Upper lobe of left lung (tissue), 6 donors: ENCODE data around the gene THOC6. TPM values are rescaled to one million over a fixed set of nuclear protein-coding genes. Genes with fewer than 3 reads are reported as not detected.
"Not testable (repeated sequence)": the region's sequence is repeated elsewhere in the genome, so short reads cannot be mapped to it uniquely, and the experiment has no call there.

Experiments
- ATAC-seq, 2 donors: fragments of 200-7000 bp; cut with Tn5 transposase; one replicate each; pipeline ENCODE4 v1.9.1; 2022; ENCODE audit warnings: mild to moderate bottlenecking in 2 of 2, moderate library complexity in 2 of 2; ENCODE audit not compliant: low FRiP score in 2 of 2
- DNase-seq, 2 donors: peaks; one replicate each; pipeline ENCODE4 v3.0.0-alpha.2; 2019 to 2020
- H3K27ac ChIP-seq, 4 donors: fragments of 200-600 bp; sonication (generic); one replicate each; pipeline ENCODE4 v1.5.1; 2016 to 2019
- H3K27me3 ChIP-seq, 4 donors: fragments of 200-600 bp; sonication (generic); one replicate each; pipeline ENCODE4 v1.5.1; 2017 to 2019
- H3K36me3 ChIP-seq, 4 donors: fragments of 200-600 bp; sonication (generic); one replicate each; pipeline ENCODE4 v1.5.1; 2016 to 2019
- H3K4me1 ChIP-seq, 4 donors: fragments of 200-600 bp; sonication (generic); one replicate each; pipeline ENCODE4 v1.5.1; 2018 to 2019
- H3K4me3 ChIP-seq, 4 donors: fragments of 200-600 bp; sonication (generic); one replicate each; pipeline ENCODE4 v1.5.1; 2017 to 2019; ENCODE audit warnings: mild to moderate bottlenecking in 2 of 4, moderate library complexity in 1 of 4
- H3K9me3 ChIP-seq, 4 donors: fragments of 200-600 bp; sonication (generic); one replicate each; pipeline ENCODE4 v1.5.1; 2018 to 2019
- CTCF ChIP-seq, 6 experiments: fragments of 450-650 bp in 4 of 6; fragments of 200-600 bp in 2 of 6; sonication (generic) in 2 of 6; IDR thresholded peaks; one replicate each; pipeline ENCODE4 v1.5.1; 2016 to 2019; ENCODE audit warnings: antibody characterized with exemption in 6 of 6
- EP300 ChIP-seq, 4 donors: sonication (generic); formaldehyde crosslinking; IDR thresholded peaks; one replicate each; pipeline ENCODE4 v1.5.1; 2017; ENCODE audit warnings: antibody characterized with exemption in 4 of 4, control low read depth in 2 of 4
- POLR2A ChIP-seq, 4 donors: fragments of 450-650 bp; IDR thresholded peaks; one replicate each; pipeline ENCODE4 v1.5.1; 2016 to 2017; ENCODE audit warnings: antibody characterized with exemption in 4 of 4, mild to moderate bottlenecking in 2 of 4
- POLR2AphosphoS5 ChIP-seq, 2 donors: sonication (generic); formaldehyde crosslinking; IDR thresholded peaks; one replicate each; pipeline ENCODE4 v1.5.1; 2017; ENCODE audit warnings: antibody characterized with exemption in 2 of 2
- WGBS, 2 donors: methylation state at CpG; one replicate each; pipeline ENCODE4 v1.1.5; 2017 to 2018; 5-methylcytosine and 5-hydroxymethylcytosine counted together
- total RNA-seq, 6 donors: library from RNA; depleted of rRNA in 4 of 6; stranded (reverse); fragments of >200 nt in 4 of 6; gene quantifications; one replicate each; pipeline versions ENCODE4 v1.1.0 to v1.2.1, GENCODE V29; 2016 to 2021
- donor health status: DM: no; HTN: no; CAD: no; lungs with moderate emphysema.
- donor health status: DM: no; HTN: yes; CAD: no; lungs with severe emphysema.

Gene THOC6
- total RNA-seq, 6 donors from 2014 or later: 18.5 to 40.8 (median 33.1) TPM

GRCh38 chr16:3065069-3065741 lies 41.4 kb downstream of the THOC6 start, which contains the start of gene IL32:
Gene IL32 (plus strand): TSS chr16:3065640. CDS start chr16:3065812, 172 bp downstream.
- Histone ChIP-seq H3K27ac (peak within 1 kb of the TSS; percentile 86 to 90 (median 88)), H3K36me3 (peaks cover 0 to 12% (median 6%) of the 10 kb centered on the region in 4 donors), H3K4me3 (peak within 1 kb of the TSS; percentile 33 to 56 (median 46)), H3K4me1 (peaks cover 22 to 40% (median 36%) of the 10 kb centered on the region in 4 donors), H3K9me3 (no peaks in the 10 kb centered on the region), H3K27me3 (no peaks in the 10 kb centered on the region)
- DNase-seq: peak in 1 of 2 donors; percentile 85
- WGBS, 2 donors: 42 to 50% methylated on average over 12 to 13 of the region's 13 CpGs
- TF ChIP-seq POLR2AphosphoS5 (IDR thresholded peaks at IDR 0.05) (peak; percentile 56 to 91), EP300 (IDR thresholded peaks at IDR 0.05) (peak in 2 of 4 donors; percentile 89 to 92), CTCF (IDR thresholded peaks at IDR 0.05) (no peak), POLR2A (IDR thresholded peaks at IDR 0.05) (peak in 3 of 4 donors; percentile 52 to 67 (median 63))
- ATAC-seq: peak; percentile 44 to 84

- no peaks in the 10 kb centered on the region for H3K9me3 ChIP-seq
- DNase-seq (no peak), ATAC-seq (peak; percentile 3 to 17)
- H3K27me3 ChIP-seq: no peaks in the 10 kb centered on the region
- peaks cover 22 to 38% (median 32%) of the 10 kb centered on the region in 4 donors for H3K4me1 ChIP-seq
- TF ChIP-seq POLR2AphosphoS5 (IDR thresholded peaks at IDR 0.05): no peak
- no peak for TF ChIP-seq EP300 (IDR thresholded peaks at IDR 0.05)
- H3K36me3 ChIP-seq: peaks cover 0 to 12% (median 6%) of the 10 kb centered on the region in 4 donors
- peak overlapping the region; percentile 86 to 90 (median 88) for H3K27ac ChIP-seq
- 48 to 58% methylated on average over 18 to 26 of the region's 26 CpGs for WGBS, 2 donors
- H3K4me3 ChIP-seq: peak overlapping the region; percentile 33 to 56 (median 46)
These were observed 42.1 kb downstream of the THOC6 start for GRCh38 chr16:3065742-3066439.

- ATAC-seq: no peak
- Histone ChIP-seq H3K4me1 (peaks cover 22 to 38% (median 32%) of the 10 kb centered on the region in 4 donors), H3K27me3 (no peaks in the 10 kb centered on the region), H3K27ac (peak overlapping the region; percentile 86 to 90 (median 88)), H3K9me3 (no peaks in the 10 kb centered on the region), H3K36me3 (peaks cover 0 to 12% (median 6%) of the 10 kb centered on the region in 4 donors), H3K4me3 (peak overlapping the region; percentile 33 to 56 (median 46))
- DNase-seq: no peak
- WGBS, 2 donors: 43 to 70% methylated on average over 6 to 7 of the region's 7 CpGs
- no peak for TF ChIP-seq EP300 (IDR thresholded peaks at IDR 0.05)
- TF ChIP-seq CTCF (IDR thresholded peaks at IDR 0.05): no peak
These were observed 42.6 kb downstream of the THOC6 start for GRCh38 chr16:3066440-3066748.

GRCh38 chr16:3068487-3068886 lies 44.7 kb downstream of the THOC6 start:
- 57% methylated on average over 3 of the region's 4 CpGs for WGBS, 2 donors
- Histone ChIP-seq H3K4me3 (no peak overlapping the region), H3K36me3 (peaks cover 0 to 12% (median 6%) of the 10 kb centered on the region in 4 donors), H3K9me3 (no peaks in the 10 kb centered on the region), H3K27ac (peak overlapping the region in 3 of 4 donors; percentile 1 to 61 (median 45)), H3K4me1 (peaks cover 22 to 38% (median 32%) of the 10 kb centered on the region in 4 donors), H3K27me3 (no peaks in the 10 kb centered on the region)
- ATAC-seq (peak in 1 of 2 donors; percentile 67), DNase-seq (no peak)
- TF ChIP-seq POLR2A (IDR thresholded peaks at IDR 0.05): no peak
- no peak for TF ChIP-seq POLR2AphosphoS5 (IDR thresholded peaks at IDR 0.05)
- no peak for TF ChIP-seq EP300 (IDR thresholded peaks at IDR 0.05)
- TF ChIP-seq CTCF (IDR thresholded peaks at IDR 0.05): no peak

- not testable (repeated sequence) for H3K9me3 ChIP-seq, H3K27me3 ChIP-seq, DNase-seq, ATAC-seq, H3K27ac ChIP-seq, H3K4me3 ChIP-seq
- peaks cover 26 to 38% (median 35%) of the 10 kb centered on the region in 4 donors for H3K4me1 ChIP-seq
- peaks cover 0 to 12% (median 6%) of the 10 kb centered on the region in 4 donors for H3K36me3 ChIP-seq
- 88 to 93% methylated on average over 10 of the region's 11 CpGs for WGBS, 2 donors
These were observed 45.3 kb downstream of the THOC6 start for GRCh38 chr16:3069146-3069545.
